NOMO-1 treated with dmso at 0.1 percent for 144 hours (cell line): ENCODE measurements around the gene PNPLA7.
"Not testable (repeated sequence)": the region's sequence is repeated elsewhere in the genome, so short reads cannot be mapped to it uniquely, and the experiment has no call there.

Experiments
- DNase-seq: peaks from one replicate; lab custom pipeline; 2025; ENCODE audit not compliant: unreplicated experiment; lab: John Stamatoyannopoulos, UW

Gene PNPLA7

GRCh38 chr9:137516144-137516917 lies 33.9 kb downstream of the PNPLA7 start:
- no peak for DNase-seq

DNA sequence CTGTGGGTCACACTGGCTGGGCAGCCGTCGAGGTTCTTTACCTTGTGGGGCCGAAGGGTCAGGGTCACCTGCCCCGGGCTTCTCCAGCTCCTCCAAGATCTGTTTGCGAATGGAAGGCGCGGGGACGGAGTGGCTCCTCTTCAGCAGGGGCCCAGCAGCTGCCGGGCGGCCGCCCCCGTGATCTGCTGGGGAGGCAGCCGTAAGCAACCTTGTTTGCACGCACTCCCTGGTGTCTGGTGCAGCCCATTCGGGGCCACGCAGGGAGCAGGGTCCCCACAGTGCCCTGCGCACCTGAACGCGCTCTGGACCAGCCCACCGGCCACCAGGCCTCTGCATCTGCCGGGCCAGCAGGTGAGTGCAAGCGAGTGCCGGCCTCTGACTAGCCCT lies 34.9 kb downstream of the PNPLA7 start:
- DNase-seq: no peak

DNA sequence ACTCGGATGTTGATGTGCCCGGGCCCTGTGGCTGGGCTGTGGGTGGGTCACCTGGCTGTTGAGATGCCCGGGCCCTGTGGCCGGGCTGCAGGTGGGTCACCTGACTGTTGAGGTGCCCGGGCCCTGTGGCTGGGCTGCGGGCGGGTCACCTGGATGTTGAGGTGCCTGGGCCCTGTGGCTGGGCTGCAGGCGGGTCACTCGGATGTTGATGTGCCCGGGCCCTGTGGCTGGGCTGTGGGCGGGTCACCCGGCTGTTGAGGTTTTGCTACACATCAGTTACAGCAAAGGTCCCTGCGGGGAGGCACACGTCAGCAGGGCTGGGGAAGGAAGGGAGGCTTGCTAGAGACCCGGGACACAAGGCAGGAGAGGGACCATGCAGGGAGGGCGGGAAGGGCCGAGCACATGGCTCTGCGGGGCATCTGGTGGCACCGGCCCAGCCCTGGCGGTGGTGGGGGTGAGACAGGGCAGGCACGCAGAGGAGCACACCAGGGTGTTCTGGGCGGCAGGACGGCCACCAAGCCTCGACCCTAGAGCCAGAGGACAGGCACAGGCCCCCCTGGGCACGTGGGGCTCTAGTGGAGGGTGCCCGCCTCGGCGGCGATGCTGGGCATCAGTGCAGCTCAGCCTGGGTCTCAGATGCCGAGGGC lies 35.4 kb downstream of the PNPLA7 start:
- no peak for DNase-seq

- DNase-seq: peak; percentile 70
Measured at GRCh38 chr9:137513801-137514570, 36.2 kb downstream of the PNPLA7 start.

- DNase-seq: not testable (repeated sequence)
Measured at GRCh38 chr9:137513136-137513535, 37.1 kb downstream of the PNPLA7 start.

- DNase-seq: no peak
Measured at GRCh38 chr9:137511758-137512463, 38.3 kb downstream of the PNPLA7 start.

DNA sequence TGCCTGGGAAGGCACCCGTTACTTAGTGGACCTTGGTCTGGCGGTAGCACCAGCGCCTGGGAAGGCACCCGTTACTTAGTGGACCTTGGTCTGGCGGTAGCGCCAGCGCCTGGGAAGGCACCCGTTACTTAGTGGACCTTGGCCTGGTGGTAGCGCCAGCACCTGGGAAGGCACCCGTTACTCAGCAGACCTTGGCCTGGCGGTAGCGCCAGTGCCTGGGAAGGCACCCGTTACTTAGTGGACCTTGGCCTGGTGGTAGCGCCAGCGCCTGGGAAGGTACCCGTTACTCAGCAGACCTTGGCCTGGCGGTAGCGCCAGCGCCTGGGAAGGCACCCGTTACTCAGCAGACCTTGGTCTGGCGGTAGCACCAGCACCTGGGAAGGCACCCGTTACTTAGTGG lies 39.1 kb downstream of the PNPLA7 start:
- not testable (repeated sequence) for DNase-seq

DNA sequence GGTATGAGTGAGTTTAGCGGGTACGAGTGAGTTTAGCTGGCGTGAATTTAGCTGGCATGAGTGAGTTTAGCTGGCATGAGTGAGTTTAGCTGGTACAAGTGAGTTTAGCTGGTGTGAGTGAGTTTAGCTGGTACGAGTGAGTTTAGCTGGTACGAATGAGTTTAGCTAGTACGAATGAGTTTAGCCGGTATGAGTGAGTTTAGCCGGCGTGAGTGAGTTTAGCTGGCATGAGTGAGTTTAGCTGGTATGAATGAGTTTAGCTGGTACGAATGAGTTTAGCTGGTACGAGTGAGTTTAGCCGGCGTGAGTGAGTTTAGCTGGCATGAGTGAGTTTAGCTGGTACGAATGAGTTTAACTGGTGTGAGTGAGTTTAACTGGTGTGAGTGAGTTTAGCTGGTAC lies 41.0 kb downstream of the PNPLA7 start:
- DNase-seq: no peak

DNA sequence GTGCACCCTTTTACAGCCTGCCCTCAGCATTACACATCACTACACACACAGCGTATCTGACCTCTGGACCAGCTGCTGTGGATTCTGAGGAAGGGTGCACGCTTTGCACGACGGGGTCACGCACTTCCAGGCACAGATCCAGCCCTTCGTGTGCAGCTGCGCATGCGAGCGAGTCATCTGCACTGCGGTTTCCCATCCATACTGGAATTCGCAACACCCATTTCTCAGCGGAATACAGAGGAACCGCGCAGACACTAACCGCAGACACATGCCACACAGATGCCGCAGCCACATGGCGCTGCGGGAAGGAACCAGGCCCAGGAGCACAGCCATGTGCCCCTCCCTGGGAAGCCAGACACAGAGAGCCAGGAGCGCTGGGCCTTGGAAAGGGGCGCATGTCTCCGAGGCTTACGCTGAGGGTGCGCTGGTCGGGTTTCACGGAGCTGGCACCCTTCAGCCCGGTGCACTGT lies 43.5 kb downstream of the PNPLA7 start:
- no peak for DNase-seq

GRCh38 chr9:137506274-137506673 lies 43.9 kb downstream of the PNPLA7 start:
- no peak for DNase-seq

DNA sequence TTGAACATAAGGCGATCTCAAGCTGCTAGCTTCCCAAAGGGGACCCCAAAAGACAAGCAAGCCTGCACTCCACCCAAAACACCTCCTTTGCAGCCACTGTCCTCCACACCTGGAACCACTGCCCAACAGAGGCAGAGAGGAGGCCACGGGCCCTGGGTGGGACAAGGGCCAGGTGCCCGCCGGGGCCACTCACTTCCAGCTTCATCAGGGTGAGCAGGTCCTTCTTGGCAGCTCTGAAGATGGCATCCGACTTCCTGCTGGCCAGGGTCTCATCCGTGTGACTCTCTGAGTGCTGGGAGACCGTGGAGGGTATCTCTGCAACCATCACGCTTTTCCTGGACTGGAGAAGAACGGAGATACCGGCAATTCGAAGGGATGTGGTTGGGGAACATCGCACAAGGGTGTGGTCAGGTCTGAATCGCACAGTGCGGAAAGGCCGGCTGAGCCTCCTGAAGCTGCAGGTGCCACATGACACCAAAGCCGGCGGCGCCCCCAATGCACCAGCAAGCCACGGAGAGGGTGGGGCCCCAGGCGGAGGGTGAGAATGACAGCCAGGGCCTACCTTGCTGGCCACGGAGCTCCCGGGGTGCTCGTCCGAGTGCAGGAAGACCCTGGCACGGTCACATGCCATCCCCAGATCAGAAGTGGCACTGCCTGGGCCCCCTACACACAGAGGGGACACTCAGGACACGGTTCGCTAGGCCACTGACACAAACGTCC lies 44.6 kb downstream of the PNPLA7 start:
- DNase-seq: no peak

- no peak for DNase-seq
Measured at GRCh38 chr9:137504432-137504777, 45.8 kb downstream of the PNPLA7 start.

- no peak for DNase-seq
Measured at GRCh38 chr9:137502008-137502911, 47.9 kb downstream of the PNPLA7 start.

- DNase-seq: no peak
Measured at GRCh38 chr9:137501457-137501856, 48.7 kb downstream of the PNPLA7 start.

DNA sequence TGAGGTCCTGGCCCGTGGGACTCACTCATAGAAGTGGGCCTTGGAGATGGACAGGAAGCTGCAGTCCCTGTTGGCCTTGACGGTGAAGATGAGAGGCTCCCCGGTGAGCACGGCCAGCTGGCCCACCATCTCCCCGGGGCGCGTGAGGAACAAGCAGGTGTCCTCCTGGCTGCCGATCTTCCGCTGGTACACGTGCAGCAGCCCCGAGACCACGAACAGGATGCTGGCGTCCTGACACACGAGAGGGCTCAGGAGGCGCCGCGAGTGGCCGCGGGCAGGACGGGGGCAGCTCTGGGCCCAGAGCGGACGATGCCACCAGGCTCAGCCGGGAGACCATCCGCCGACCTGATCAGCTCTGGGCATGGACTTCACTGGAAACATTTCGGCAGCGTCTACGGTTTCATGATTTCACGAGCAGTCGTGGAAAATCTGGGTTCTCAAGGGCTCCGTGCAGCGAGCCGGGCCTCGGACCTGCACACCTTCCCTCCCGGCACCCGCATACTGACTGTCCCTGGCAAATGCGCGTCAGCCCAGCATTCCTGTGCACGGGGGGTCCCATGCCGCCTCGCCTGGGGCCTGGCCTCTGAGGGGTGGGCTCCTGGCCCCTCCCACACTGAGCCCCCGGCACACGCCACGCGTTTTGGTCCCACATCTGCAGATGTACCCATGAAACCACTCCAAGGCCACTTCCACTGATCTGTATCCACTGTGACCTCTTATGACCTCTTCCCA lies 49.4 kb downstream of the PNPLA7 start:
- DNase-seq: no peak

- no peak for DNase-seq
Measured at GRCh38 chr9:137499858-137500661, 50.1 kb downstream of the PNPLA7 start.

DNA sequence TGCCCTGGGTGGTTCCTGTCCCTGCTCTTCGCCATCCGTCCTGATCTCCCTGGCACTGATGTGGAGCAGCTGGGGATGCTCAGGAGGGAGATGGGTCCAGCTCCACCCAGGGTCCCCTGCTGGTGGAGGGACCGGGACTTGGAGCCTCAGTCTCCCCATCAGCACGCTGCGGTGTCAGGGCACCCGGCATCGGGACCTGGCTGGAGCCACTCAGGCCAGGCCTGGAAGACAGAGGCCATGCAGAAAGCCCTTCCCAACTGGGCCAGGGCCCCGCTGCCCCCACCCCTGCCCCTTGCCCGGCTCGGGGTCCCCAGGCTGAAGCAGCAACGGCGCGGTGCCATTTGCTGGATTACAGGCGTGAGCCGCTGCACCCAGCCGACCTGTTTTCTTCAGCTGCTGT lies 50.8 kb downstream of the PNPLA7 start:
- DNase-seq: no peak

- no peak for DNase-seq
Measured at GRCh38 chr9:137498720-137499150, 51.5 kb downstream of the PNPLA7 start.
